Esophagus squamous epithelium (tissue), 5 donors: ENCODE data around the gene CPNE6. TPM values are rescaled to one million over a fixed set of nuclear protein-coding genes. Genes with fewer than 3 reads are reported as not detected.

Experiments used
- DNase-seq: peaks from one replicate; lab custom pipeline; 2025; lab: John Stamatoyannopoulos, UW
- H3K27ac ChIP-seq, 4 donors: fragments of 200-600 bp; sonication (generic); one replicate each; pipeline ENCODE4 v1.5.1; 2016 to 2019; ENCODE audit warnings: mild to moderate bottlenecking in 1 of 4
- H3K27me3 ChIP-seq, 4 donors: fragments of 200-600 bp; sonication (generic); 1 replicate in 3 of 4; 2 replicates in 1 of 4; pipeline versions ENCODE4 v1.5.1 to v1.6.0; 2017 to 2021; ENCODE audit warnings: antibody characterized with exemption in 1 of 4
- H3K36me3 ChIP-seq, 3 donors: fragments of 200-600 bp; sonication (generic); one replicate each; pipeline ENCODE4 v1.5.1; 2016 to 2019
- H3K4me1 ChIP-seq, 3 donors: fragments of 200-600 bp; sonication (generic); one replicate each; pipeline ENCODE4 v1.5.1; 2017 to 2019
- H3K4me3 ChIP-seq, 4 donors: fragments of 200-600 bp; sonication (generic); 1 replicate in 3 of 4; 2 replicates in 1 of 4; pipeline ENCODE4 v1.5.1; 2016 to 2019; ENCODE audit warnings: mild to moderate bottlenecking in 2 of 4, moderate library complexity in 1 of 4
- H3K9me3 ChIP-seq, 3 donors: fragments of 200-600 bp; sonication (generic); one replicate each; pipeline ENCODE4 v1.5.1; 2016 to 2019
- POLR2A ChIP-seq, 4 donors: fragments of 450-650 bp; IDR thresholded peaks; one replicate each; pipeline ENCODE4 v1.6.1; 2017; ENCODE audit warnings: antibody characterized with exemption in 4 of 4, mild to moderate bottlenecking in 4 of 4, moderate library complexity in 3 of 4
- WGBS, 2 donors: methylation state at CpG; one replicate each; pipeline ENCODE4 v1.1.5; 2018; 5-methylcytosine and 5-hydroxymethylcytosine counted together
- intact Hi-C: fragments of 100-400 bp; cut with DNase I; formaldehyde crosslinking; loops from one replicate; pipeline ENCODE4 v1.15.0; 2022
- total RNA-seq, 4 donors: library from RNA; depleted of rRNA; stranded (reverse); fragments of >200 nt; gene quantifications; one replicate each; pipeline ENCODE4 v1.1.0, GENCODE V29; 2016
- TF ChIP-seq, protein P1 (sequence below), 6 experiments: fragments of 450-650 bp in 4 of 6; fragments of 200-600 bp in 2 of 6; sonication (generic) in 2 of 6; IDR thresholded peaks; one replicate each; pipeline ENCODE4 v1.5.1; 2016 to 2019; ENCODE audit warnings: antibody characterized with exemption in 6 of 6, mild to moderate bottlenecking in 4 of 6, moderate library complexity in 4 of 6
- donor health status: DM: yes; HTN: yes; CAD: no.

The CPNE6 gene
- total RNA-seq, 4 donors from 2014 or later, result not detected

GRCh38 chr14:24085215-24085614 is 13.9 kb downstream of the CPNE6 start:
- H3K4me1 ChIP-seq, result peaks cover 0 to 18% (median 10%) of the 10 kb centered on the region in 3 donors
- 94 to 95% methylated on average over 3 of the region's 3 CpGs for WGBS, 2 donors
- no peaks in the 10 kb centered on the region for H3K27me3 ChIP-seq
- H3K9me3 ChIP-seq, result no peaks in the 10 kb centered on the region
- no peaks in the 10 kb centered on the region for H3K36me3 ChIP-seq
- no peak for DNase-seq
- intact Hi-C loops, result no loop called here
- TF ChIP-seq POLR2A (IDR thresholded peaks at IDR 0.05), result no peak
- TF ChIP-seq, protein P1, sequence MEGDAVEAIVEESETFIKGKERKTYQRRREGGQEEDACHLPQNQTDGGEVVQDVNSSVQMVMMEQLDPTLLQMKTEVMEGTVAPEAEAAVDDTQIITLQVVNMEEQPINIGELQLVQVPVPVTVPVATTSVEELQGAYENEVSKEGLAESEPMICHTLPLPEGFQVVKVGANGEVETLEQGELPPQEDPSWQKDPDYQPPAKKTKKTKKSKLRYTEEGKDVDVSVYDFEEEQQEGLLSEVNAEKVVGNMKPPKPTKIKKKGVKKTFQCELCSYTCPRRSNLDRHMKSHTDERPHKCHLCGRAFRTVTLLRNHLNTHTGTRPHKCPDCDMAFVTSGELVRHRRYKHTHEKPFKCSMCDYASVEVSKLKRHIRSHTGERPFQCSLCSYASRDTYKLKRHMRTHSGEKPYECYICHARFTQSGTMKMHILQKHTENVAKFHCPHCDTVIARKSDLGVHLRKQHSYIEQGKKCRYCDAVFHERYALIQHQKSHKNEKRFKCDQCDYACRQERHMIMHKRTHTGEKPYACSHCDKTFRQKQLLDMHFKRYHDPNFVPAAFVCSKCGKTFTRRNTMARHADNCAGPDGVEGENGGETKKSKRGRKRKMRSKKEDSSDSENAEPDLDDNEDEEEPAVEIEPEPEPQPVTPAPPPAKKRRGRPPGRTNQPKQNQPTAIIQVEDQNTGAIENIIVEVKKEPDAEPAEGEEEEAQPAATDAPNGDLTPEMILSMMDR (IDR thresholded peaks at IDR 0.05), result no peak
- H3K4me3 ChIP-seq, result no peak overlapping the region
- no peak overlapping the region for H3K27ac ChIP-seq

GRCh38 chr14:24086193-24086955 is 15.0 kb downstream of the CPNE6 start:
- intact Hi-C loops, result no loop called here
- WGBS, 2 donors, result 50 to 85% methylated on average over 1 to 3 of the region's 3 CpGs
- TF ChIP-seq, protein P1 (IDR thresholded peaks at IDR 0.05), result no peak
- TF ChIP-seq POLR2A (IDR thresholded peaks at IDR 0.05), result no peak
- Histone ChIP-seq H3K36me3 (no peaks in the 10 kb centered on the region), H3K27ac (no peak overlapping the region), H3K4me1 (peaks cover 0 to 7% (median 4%) of the 10 kb centered on the region in 3 donors), H3K4me3 (no peak overlapping the region), H3K9me3 (no peaks in the 10 kb centered on the region), H3K27me3 (no peaks in the 10 kb centered on the region)
- DNase-seq, result no peak

DNA sequence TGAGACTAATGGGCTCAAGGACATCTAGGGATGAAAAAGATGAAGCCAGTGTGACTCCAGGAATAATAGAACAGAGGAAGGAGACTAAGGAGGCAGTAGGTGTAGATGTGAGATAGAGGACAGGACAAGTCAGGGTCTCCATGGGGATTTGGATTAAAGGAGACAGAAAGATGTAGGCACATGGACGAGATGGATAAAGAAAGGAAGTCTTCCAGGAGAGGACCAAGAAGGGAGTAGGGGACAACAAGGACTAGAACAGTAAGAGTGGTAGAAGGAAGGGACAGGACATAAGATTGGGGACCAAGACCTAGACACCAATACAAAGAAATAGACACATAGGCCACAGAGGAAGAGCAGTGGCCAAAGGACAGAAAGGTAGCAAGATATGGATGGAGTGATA is 15.6 kb downstream of the CPNE6 start:
- intact Hi-C loops, result no loop called here
- Histone ChIP-seq H3K36me3 (no peaks in the 10 kb centered on the region), H3K27me3 (no peaks in the 10 kb centered on the region), H3K4me3 (no peak overlapping the region), H3K4me1 (peaks cover 0 to under 1% (median 0%) of the 10 kb centered on the region in 3 donors), H3K9me3 (no peaks in the 10 kb centered on the region), H3K27ac (no peak overlapping the region)
- DNase-seq, result no peak
- WGBS, 2 donors, result 84 to 91% methylated on average over 1 of the region's 1 CpG
- TF ChIP-seq POLR2A (IDR thresholded peaks at IDR 0.05), result no peak
- TF ChIP-seq, protein P1 (IDR thresholded peaks at IDR 0.05), result no peak

DNA sequence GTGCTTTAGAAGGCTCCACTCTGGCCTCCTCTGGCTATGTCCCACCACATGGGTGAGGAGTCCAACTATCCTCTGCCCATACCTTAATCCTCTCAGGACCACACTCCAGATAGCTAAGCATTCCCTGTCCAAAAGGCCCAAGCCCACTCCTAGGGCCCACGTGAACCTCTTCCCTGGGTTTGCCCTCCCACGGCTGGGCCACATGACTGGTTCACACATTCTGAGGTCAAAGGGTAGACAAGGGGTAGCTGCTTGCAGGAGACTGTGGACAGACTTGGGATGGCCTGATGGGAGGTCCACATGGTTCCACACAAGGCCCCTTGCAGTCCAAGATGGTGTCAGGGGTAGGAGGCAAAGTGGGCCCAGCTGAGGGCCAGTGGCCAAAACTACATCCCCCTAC is 16.7 kb downstream of the CPNE6 start:
- WGBS, 2 donors, result 82 to 86% methylated on average over 1 of the region's 2 CpGs
- intact Hi-C loops, result no loop called here
- DNase-seq, result no peak
- Histone ChIP-seq H3K4me1 (peaks cover 0 to 7% (median under 1%) of the 10 kb centered on the region in 3 donors), H3K36me3 (no peaks in the 10 kb centered on the region), H3K9me3 (no peaks in the 10 kb centered on the region), H3K27ac (no peak overlapping the region), H3K27me3 (no peaks in the 10 kb centered on the region), H3K4me3 (no peak overlapping the region)
- TF ChIP-seq, protein P1 (IDR thresholded peaks at IDR 0.05), result no peak
- no peak for TF ChIP-seq POLR2A (IDR thresholded peaks at IDR 0.05)

- DNase-seq, result no peak
- Histone ChIP-seq H3K4me1 (peaks cover 8 to 20% (median 12%) of the 10 kb centered on the region in 3 donors), H3K36me3 (no peaks in the 10 kb centered on the region), H3K27me3 (no peaks in the 10 kb centered on the region), H3K9me3 (no peaks in the 10 kb centered on the region), H3K4me3 (no peak overlapping the region), H3K27ac (no peak overlapping the region)
- TF ChIP-seq, protein P1 (IDR thresholded peaks at IDR 0.05), result no peak
- no peak for TF ChIP-seq POLR2A (IDR thresholded peaks at IDR 0.05)
- intact Hi-C loops, result no loop called here
- WGBS, 2 donors, result 82 to 85% methylated on average over 5 of the region's 6 CpGs
Measured at GRCh38 chr14:24089890-24090289, 18.5 kb downstream of the CPNE6 start.
